K562 (cell line): ENCODE results near the gene INSL3. TPM values are rescaled to one million over a fixed set of nuclear protein-coding genes. Genes with fewer than 3 reads are reported as not detected.

Experiments
- ATAC-seq: fragments of 200-7000 bp; cut with Tn5 transposase; 3 replicates; pipeline ENCODE4 v1.9.1; 2020; ENCODE audit warnings: moderate library complexity
- BruUV-seq: library from RNA; stranded (reverse); fragments of 400-500 nt; replicated peaks from 2 replicates; lab custom pipeline; 2021; lab: Mats Ljungman, UMichigan
- CTCF ChIA-PET: fragments of 300-600 bp; formaldehyde crosslinking; extraction: SDS; loops from one replicate; lab custom pipeline; 2021; ENCODE audit warnings: low intra/inter-chr PET ratio; lab: Yijun Ruan, JAX
- POLR2A ChIA-PET: fragments of 300-600, 350-650 bp; sonication (Branson Sonifier 250); formaldehyde crosslinking; extraction: SDS; loops from one replicate; lab custom pipeline; 2021; ENCODE audit warnings: antibody characterized with exemption, inconsistent platforms; lab: Yijun Ruan, JAX
- DNase-seq, 4 experiments: peaks; one replicate each; pipeline versions ENCODE4 v3.0.0 to v3.0.0-alpha.2; 2011 to 2018; ENCODE audit warnings: low spot score in 3 of 4, mixed read lengths in 3 of 4; ENCODE audit errors: extremely low read depth in 1 of 4
- FAIRE-seq: peaks from 2 replicates; lab custom pipeline; 2011; peaks lifted over from hg19 to GRCh38; lab: Jason Lieb, UNC
- H2AFZ ChIP-seq: 2 replicates; pipeline ENCODE4 v1.6.0; 2011; ENCODE audit warnings: low read depth, low read length, control low read depth, inconsistent platforms
- H3K27ac ChIP-seq: fragments of 200-600 bp; 3 replicates; pipeline ENCODE4 v1.8.0; 2011; ENCODE audit warnings: low read depth, mild to moderate bottlenecking, control low read depth, inconsistent platforms, low read length, moderate library complexity, mixed read lengths; ENCODE audit errors: extremely low read depth
- H3K27me3 ChIP-seq, 2 experiments: fragments of 300-600 bp in 1 of 2; 2 replicates in 1 of 2; 3 replicates in 1 of 2; pipeline versions ENCODE4 v1.6.0 to v1.8.0; 2011; ENCODE audit warnings: inconsistent platforms in 2 of 2, low read length in 2 of 2, mild to moderate bottlenecking in 1 of 2, mixed read lengths in 1 of 2, moderate library complexity in 1 of 2; ENCODE audit not compliant: control insufficient read depth in 2 of 2, insufficient read depth in 2 of 2
- H3K36me3 ChIP-seq: fragments of 300-600 bp; 3 replicates; pipeline ENCODE4 v1.8.0; 2011; ENCODE audit warnings: mild to moderate bottlenecking, low read length, inconsistent platforms; ENCODE audit not compliant: control insufficient read depth, insufficient read depth
- H3K4me1 ChIP-seq, 2 experiments: fragments of 200-600 bp in 1 of 2; replicated peaks in 1 of 2; 2 replicates in 1 of 2; 3 replicates in 1 of 2; pipeline versions ENCODE4 v1.5.1 to v1.8.0; 2011; ENCODE audit warnings: inconsistent platforms in 2 of 2, low read length in 2 of 2, mild to moderate bottlenecking in 1 of 2, mixed read lengths in 1 of 2, moderate library complexity in 1 of 2; ENCODE audit not compliant: control insufficient read depth in 2 of 2, insufficient read depth in 2 of 2
- H3K4me2 ChIP-seq: 2 replicates; pipeline ENCODE4 v1.6.1; 2011; ENCODE audit warnings: low read length, control low read depth, inconsistent platforms, mixed read lengths; ENCODE audit not compliant: insufficient read depth
- H3K4me3 ChIP-seq: fragments of 200-600 bp; sonication (generic), shearing (Covaris generic); 2 replicates; pipeline ENCODE4 v1.5.1; 2016; ENCODE audit warnings: control low read depth, inconsistent platforms
- H3K79me2 ChIP-seq: fragments of 200-600 bp; 3 replicates; pipeline ENCODE4 v1.8.0; 2011; ENCODE audit warnings: low read length, inconsistent platforms; ENCODE audit not compliant: control insufficient read depth, insufficient read depth
- H3K9ac ChIP-seq, 2 experiments: 2 replicates each; pipeline versions ENCODE4 v1.6.0 to v1.6.1; 2011; ENCODE audit warnings: low read depth in 2 of 2, low read length in 2 of 2, control low read depth in 1 of 2, inconsistent platforms in 1 of 2, mild to moderate bottlenecking in 1 of 2, mixed read lengths in 1 of 2; ENCODE audit not compliant: insufficient read depth in 1 of 2
- H3K9me1 ChIP-seq: one replicate; pipeline ENCODE4 v1.6.0; 2011; ENCODE audit warnings: inconsistent platforms, mild to moderate bottlenecking, low read length, moderate library complexity; ENCODE audit not compliant: control insufficient read depth, insufficient read depth
- H3K9me3 ChIP-seq: replicated peaks from 2 replicates; pipeline ENCODE4 v1.5.1; 2011; ENCODE audit warnings: low read depth, low read length, inconsistent platforms; ENCODE audit not compliant: control insufficient read depth, insufficient read depth
- H4K20me1 ChIP-seq: replicated peaks from 2 replicates; pipeline ENCODE4 v1.6.1; 2011; ENCODE audit warnings: low read length, inconsistent platforms, mixed read lengths; ENCODE audit not compliant: control insufficient read depth, insufficient read depth
- ARID2 ChIP-seq: fragments of 450-650 bp; IDR thresholded peaks from 2 replicates; pipeline ENCODE4 v1.6.1; 2017; ENCODE audit warnings: antibody characterized with exemption, mild to moderate bottlenecking
- ATF7 ChIP-seq: fragments of 450-650 bp; IDR thresholded peaks from 2 replicates; pipeline ENCODE4 v1.7.1; 2014; ENCODE audit warnings: mild to moderate bottlenecking, moderate library complexity
- FOS ChIP-seq: IDR thresholded peaks from 3 replicates; pipeline ENCODE4 v1.6.1; 2011; ENCODE audit not compliant: insufficient read length; ENCODE audit errors: extremely low read depth
- GTF3C2 ChIP-seq: IDR thresholded peaks from 3 replicates; pipeline ENCODE4 v1.6.1; 2011; ENCODE audit warnings: borderline replicate concordance, mild to moderate bottlenecking, moderate library complexity; ENCODE audit not compliant: insufficient read length; ENCODE audit errors: extremely low read depth
- MBD2 ChIP-seq: sonication (generic); IDR thresholded peaks from 2 replicates; pipeline ENCODE4 v1.6.1; 2016; ENCODE audit warnings: low read depth, borderline replicate concordance
- NFYB ChIP-seq: IDR thresholded peaks from 2 replicates; pipeline ENCODE4 v1.6.1; 2011; ENCODE audit warnings: mild to moderate bottlenecking, moderate library complexity; ENCODE audit not compliant: insufficient read length; ENCODE audit errors: extremely low read depth
- NUFIP1 ChIP-seq: fragments of 450-650 bp; IDR thresholded peaks from 2 replicates; pipeline ENCODE4 v1.6.1; 2018; ENCODE audit not compliant: partially characterized antibody
- RBM25 ChIP-seq: fragments of 200-400 bp; formaldehyde crosslinking; IDR thresholded peaks from 2 replicates; pipeline ENCODE4 v1.6.1; 2018; ENCODE audit warnings: low read length, low read depth, moderate library complexity; ENCODE audit not compliant: severe bottlenecking
- RUNX1 ChIP-seq: sonication (generic); IDR thresholded peaks from 2 replicates; pipeline ENCODE4 v1.6.1; 2016; ENCODE audit warnings: antibody characterized with exemption, low read depth
- WGBS: fragments of 100-300 bp; shearing (Covaris generic); methylation state at CpG from one replicate; pipeline ENCODE4 v1.1.6; 2016; ENCODE audit warnings: low coverage, mixed read lengths; ENCODE audit not compliant: insufficient coverage; ENCODE audit errors: missing lambda C conversion rate; 5-methylcytosine and 5-hydroxymethylcytosine counted together
- in situ Hi-C: fragments of 300-500 bp; cut with MboI; formaldehyde crosslinking; loops from 4 replicates; pipeline ENCODE4 v1.15.0; 2018; ENCODE audit warnings: inconsistent platforms, mixed read lengths
- intact Hi-C: fragments of 100-400 bp; cut with micrococcal nuclease; formaldehyde crosslinking; loops from 2 replicates; pipeline ENCODE4 v1.14.2; 2022
- polyA plus RNA-seq, 8 experiments: library from polyadenylated mRNA; depleted of rRNA in 4 of 8; stranded (reverse) in 5 of 8; unstranded in 3 of 8; fragments of >200 nt; fragmentation: Nextera tagmentation in 2 of 8; fragmentation: Illumina TruSeq in 1 of 8; extraction: Ambion mirVana in 2 of 8; extraction: Trizol in 1 of 8; gene quantifications; 2 replicates each; pipeline versions ENCODE4 v1.2.1 to v1.2.3, GENCODE V29; 2011 to 2014; ENCODE audit warnings: inconsistent platforms in 1 of 8, missing spikeins in 1 of 8
- total RNA-seq, 7 experiments: library from RNA; depleted of rRNA in 6 of 7; stranded (reverse); fragments of >200 nt in 6 of 7; fragmentation: Illumina TruSeq in 2 of 7; extraction: Trizol in 2 of 7; gene quantifications; 2 replicates each; pipeline versions ENCODE4 v1.2.1 to v1.2.3, GENCODE V29; 2011 to 2021; ENCODE audit warnings: low replicate concordance in 1 of 7
- TF ChIP-seq, protein P1 (sequence below): sonication (generic); formaldehyde crosslinking; IDR thresholded peaks from 2 replicates; pipeline ENCODE4 v1.9.0; 2022; ENCODE audit warnings: mild to moderate bottlenecking, missing genetic modification reagents
- TF ChIP-seq, protein P2 (sequence below): sonication (generic); formaldehyde crosslinking; IDR thresholded peaks from 2 replicates; pipeline ENCODE4 v1.5.0; 2020; ENCODE audit warnings: missing genetic modification reagents

Gene INSL3
- total and polyA plus RNA-seq, 9 of the 15 experiments (the other 6 are each of a cell fraction or from before 2014, with no cell fraction given): not detected

- peak; percentile 32; the same call in 1 of the 2 replicates for TF ChIP-seq MBD2
- TF ChIP-seq, protein P1, sequence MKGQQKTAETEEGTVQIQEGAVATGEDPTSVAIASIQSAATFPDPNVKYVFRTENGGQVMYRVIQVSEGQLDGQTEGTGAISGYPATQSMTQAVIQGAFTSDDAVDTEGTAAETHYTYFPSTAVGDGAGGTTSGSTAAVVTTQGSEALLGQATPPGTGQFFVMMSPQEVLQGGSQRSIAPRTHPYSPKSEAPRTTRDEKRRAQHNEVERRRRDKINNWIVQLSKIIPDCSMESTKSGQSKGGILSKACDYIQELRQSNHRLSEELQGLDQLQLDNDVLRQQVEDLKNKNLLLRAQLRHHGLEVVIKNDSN (CRISPR knock-in tag): peak; percentile 92
- peak; percentile 49 for TF ChIP-seq NFYB
- no peak for TF ChIP-seq ATF7
- TF ChIP-seq RBM25: peak; percentile 32
- peak; percentile 72 for TF ChIP-seq FOS
- TF ChIP-seq, protein P2, sequence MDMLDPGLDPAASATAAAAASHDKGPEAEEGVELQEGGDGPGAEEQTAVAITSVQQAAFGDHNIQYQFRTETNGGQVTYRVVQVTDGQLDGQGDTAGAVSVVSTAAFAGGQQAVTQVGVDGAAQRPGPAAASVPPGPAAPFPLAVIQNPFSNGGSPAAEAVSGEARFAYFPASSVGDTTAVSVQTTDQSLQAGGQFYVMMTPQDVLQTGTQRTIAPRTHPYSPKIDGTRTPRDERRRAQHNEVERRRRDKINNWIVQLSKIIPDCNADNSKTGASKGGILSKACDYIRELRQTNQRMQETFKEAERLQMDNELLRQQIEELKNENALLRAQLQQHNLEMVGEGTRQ (CRISPR knock-in tag): peak; percentile 72
Observed at GRCh38 chr19:17772172-17772571, 49.1 kb downstream of the INSL3 start (continued).

DNA sequence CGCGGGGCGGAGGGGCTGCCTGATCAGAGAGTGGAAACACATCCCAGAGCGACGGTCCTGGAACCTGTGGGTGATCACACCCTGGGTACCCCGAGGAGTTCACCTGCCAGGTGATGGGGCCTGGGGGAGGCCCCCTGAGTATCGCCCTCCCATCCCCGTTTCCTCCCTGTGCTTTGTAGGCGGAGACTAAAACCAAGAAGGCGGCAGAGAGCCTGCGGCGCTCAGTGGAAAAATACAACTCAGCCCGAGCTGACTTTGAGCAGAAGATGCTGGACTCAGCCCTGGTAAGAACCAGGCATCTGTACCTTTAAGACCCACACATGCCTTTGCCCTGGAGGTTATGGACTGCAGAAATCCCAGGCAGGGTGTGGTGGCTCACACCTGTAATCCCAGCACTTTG lies 50.7 kb downstream of the INSL3 start:
- no peak overlapping the region for H3K4me2 ChIP-seq
- 97% methylated on average over 11 of the region's 13 CpGs for WGBS
- H3K9me1 ChIP-seq: peaks cover 5% of the 10 kb centered on the region
- ATAC-seq (no peak), FAIRE-seq (no peak), DNase-seq (no peak)
- BruUV-seq: no TSS peak
- no peak overlapping the region for H3K27ac ChIP-seq
- ChIA-PET CTCF (no interaction called here), POLR2A (no interaction called here)
- H3K27me3 ChIP-seq: no peaks in the 10 kb centered on the region
- TF ChIP-seq ARID2 (no peak), NUFIP1 (no peak), GTF3C2 (no peak), RUNX1 (no peak)
- no peaks in the 10 kb centered on the region for H3K9me3 ChIP-seq
- no peak overlapping the region for H2AFZ ChIP-seq
- no peak overlapping the region for H3K9ac ChIP-seq
- H3K36me3 ChIP-seq: peaks cover 71% of the 10 kb centered on the region; the same call in 2 of the 3 replicates
- no peak overlapping the region for H3K4me3 ChIP-seq
- intact Hi-C loops: no loop called here
- H3K4me1 ChIP-seq: peaks cover 2 to 10% of the 10 kb centered on the region in 2 experiments; a peak in 3 of 5 replicates
- H3K79me2 ChIP-seq: no peaks in the 10 kb centered on the region
- H4K20me1 ChIP-seq: no peaks in the 10 kb centered on the region; the same call in 1 of the 2 replicates
- in situ Hi-C loops: no loop called here
